OCI-LY1 (cell line): ENCODE data around the gene APPBP2.

Experiments
- H2AFZ ChIP-seq: fragments of 200-600 bp; sonication (generic), shearing (Covaris generic); 2 replicates; pipeline ENCODE4 v1.6.0; 2014; ENCODE audit warnings: antibody characterized with exemption, mild to moderate bottlenecking, low read length
- H3F3A ChIP-seq: fragments of 200-600 bp; sonication (generic), shearing (Covaris generic); 2 replicates; pipeline ENCODE4 v1.6.0; 2014; ENCODE audit warnings: mild to moderate bottlenecking, antibody characterized with exemption, low read length, moderate library complexity; ENCODE audit not compliant: insufficient read depth
- H3K27ac ChIP-seq: fragments of 200-600 bp; sonication (generic); 2 replicates; pipeline ENCODE4 v1.5.1; 2014; ENCODE audit warnings: low read length, mixed run types, mild to moderate bottlenecking, low read depth; ENCODE audit not compliant: poor library complexity, severe bottlenecking
- H3K27me3 ChIP-seq: fragments of 200-600 bp; sonication (generic); 2 replicates; pipeline ENCODE4 v1.6.0; 2014; ENCODE audit warnings: antibody characterized with exemption, mild to moderate bottlenecking, low read length, moderate library complexity; ENCODE audit not compliant: insufficient read depth
- H3K36me3 ChIP-seq: fragments of 200-600 bp; sonication (generic); 2 replicates; pipeline ENCODE4 v1.6.1; 2014; ENCODE audit warnings: mild to moderate bottlenecking, antibody characterized with exemption, low read length, moderate library complexity, mixed read lengths; ENCODE audit not compliant: insufficient read depth
- H3K4me1 ChIP-seq: fragments of 200-600 bp; sonication (generic); 2 replicates; pipeline ENCODE4 v1.5.1; 2014; ENCODE audit warnings: mild to moderate bottlenecking, low read length, moderate library complexity; ENCODE audit not compliant: insufficient read depth, severe bottlenecking
- H3K4me2 ChIP-seq: fragments of 200-600 bp; sonication (generic), shearing (Covaris generic); 2 replicates; pipeline ENCODE4 v1.6.1; 2014; ENCODE audit warnings: low read length
- H3K4me3 ChIP-seq: fragments of 200-600 bp; sonication (generic); 2 replicates; pipeline ENCODE4 v1.5.1; 2014; ENCODE audit warnings: low read length, low read depth, mild to moderate bottlenecking, mixed read lengths; ENCODE audit not compliant: poor library complexity, severe bottlenecking
- H3K79me2 ChIP-seq: fragments of 200-600 bp; shearing (Covaris generic); 2 replicates; pipeline ENCODE4 v1.6.1; 2016; ENCODE audit warnings: mixed run types, low read length, mixed read lengths; ENCODE audit not compliant: insufficient read depth
- H3K9ac ChIP-seq: fragments of 200-600 bp; sonication (generic), shearing (Covaris generic); 2 replicates; pipeline ENCODE4 v1.6.1; 2014; ENCODE audit warnings: mild to moderate bottlenecking, low read length, mixed read lengths
- H3K9me2 ChIP-seq: fragments of 200-600 bp; sonication (generic), shearing (Covaris generic); 2 replicates; pipeline ENCODE4 v1.6.1; 2014; ENCODE audit warnings: low read depth, mild to moderate bottlenecking, low read length, mixed read lengths
- H3K9me3 ChIP-seq: fragments of 200-600 bp; shearing (Covaris generic); 2 replicates; pipeline ENCODE4 v1.6.1; 2014; ENCODE audit warnings: low read length, mixed read lengths
- H4K20me1 ChIP-seq: fragments of 200-600 bp; sonication (generic), shearing (Covaris generic); 2 replicates; pipeline ENCODE4 v1.6.0; 2016; ENCODE audit warnings: mild to moderate bottlenecking, low read length; ENCODE audit not compliant: insufficient read depth
- EZH2 ChIP-seq: fragments of 200-600 bp; sonication (generic), shearing (Covaris generic); IDR thresholded peaks from 2 replicates; pipeline ENCODE4 v1.8.0; 2017; ENCODE audit warnings: borderline replicate concordance, mixed run types, mild to moderate bottlenecking, antibody characterized with exemption, low read length, moderate library complexity, mixed read lengths
- TF ChIP-seq, protein P1 (sequence below): fragments of 200-600 bp; sonication (generic), shearing (Covaris generic); IDR thresholded peaks from 2 replicates; pipeline ENCODE4 v1.5.1; 2017; ENCODE audit warnings: mild to moderate bottlenecking, antibody characterized with exemption, low read length, moderate library complexity, mixed read lengths

The APPBP2 gene

DNA sequence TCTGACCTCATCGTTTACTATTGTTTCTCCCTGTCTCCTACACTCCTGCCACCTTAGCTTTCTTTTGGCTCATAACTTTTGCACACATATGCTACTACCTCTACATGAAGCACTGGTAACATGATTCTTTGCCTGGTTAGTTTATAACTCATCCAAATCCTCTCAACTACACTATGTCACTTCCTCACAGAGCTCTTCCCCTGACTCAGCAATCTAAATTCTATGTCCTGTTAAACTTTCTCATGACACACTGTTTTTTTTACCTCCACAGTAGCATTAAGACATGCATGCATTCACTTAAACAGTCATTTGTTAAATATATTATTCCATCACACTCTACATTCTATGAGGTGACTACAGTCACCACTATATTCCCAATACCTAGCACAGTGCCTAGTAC, 19.7 kb downstream of the APPBP2 start:
- no peak overlapping the region for H3K4me3 ChIP-seq
- no peak for TF ChIP-seq EZH2
- TF ChIP-seq, protein P1, sequence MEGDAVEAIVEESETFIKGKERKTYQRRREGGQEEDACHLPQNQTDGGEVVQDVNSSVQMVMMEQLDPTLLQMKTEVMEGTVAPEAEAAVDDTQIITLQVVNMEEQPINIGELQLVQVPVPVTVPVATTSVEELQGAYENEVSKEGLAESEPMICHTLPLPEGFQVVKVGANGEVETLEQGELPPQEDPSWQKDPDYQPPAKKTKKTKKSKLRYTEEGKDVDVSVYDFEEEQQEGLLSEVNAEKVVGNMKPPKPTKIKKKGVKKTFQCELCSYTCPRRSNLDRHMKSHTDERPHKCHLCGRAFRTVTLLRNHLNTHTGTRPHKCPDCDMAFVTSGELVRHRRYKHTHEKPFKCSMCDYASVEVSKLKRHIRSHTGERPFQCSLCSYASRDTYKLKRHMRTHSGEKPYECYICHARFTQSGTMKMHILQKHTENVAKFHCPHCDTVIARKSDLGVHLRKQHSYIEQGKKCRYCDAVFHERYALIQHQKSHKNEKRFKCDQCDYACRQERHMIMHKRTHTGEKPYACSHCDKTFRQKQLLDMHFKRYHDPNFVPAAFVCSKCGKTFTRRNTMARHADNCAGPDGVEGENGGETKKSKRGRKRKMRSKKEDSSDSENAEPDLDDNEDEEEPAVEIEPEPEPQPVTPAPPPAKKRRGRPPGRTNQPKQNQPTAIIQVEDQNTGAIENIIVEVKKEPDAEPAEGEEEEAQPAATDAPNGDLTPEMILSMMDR = no peak
- peaks cover 8% of the 10 kb centered on the region for H3K4me1 ChIP-seq
- no peaks in the 10 kb centered on the region for H3F3A ChIP-seq
- peaks cover 15% of the 10 kb centered on the region; the same call in 1 of the 2 replicates for H3K79me2 ChIP-seq
- no peaks in the 10 kb centered on the region for H3K9me3 ChIP-seq
- H3K27ac ChIP-seq = no peak overlapping the region
- H3K27me3 ChIP-seq = no peaks in the 10 kb centered on the region
- H2AFZ ChIP-seq = no peak overlapping the region
- H3K9ac ChIP-seq = no peak overlapping the region
- H4K20me1 ChIP-seq = no peaks in the 10 kb centered on the region
- peaks cover 6% of the 10 kb centered on the region; the same call in 1 of the 2 replicates for H3K36me3 ChIP-seq
- no peak overlapping the region for H3K4me2 ChIP-seq
- H3K9me2 ChIP-seq = no peaks in the 10 kb centered on the region

- Histone ChIP-seq H3K4me1 (no peaks in the 10 kb centered on the region), H3K9me2 (no peaks in the 10 kb centered on the region), H3K9me3 (no peaks in the 10 kb centered on the region), H3F3A (no peaks in the 10 kb centered on the region), H4K20me1 (no peaks in the 10 kb centered on the region), H3K4me2 (no peak overlapping the region), H2AFZ (no peak overlapping the region), H3K9ac (no peak overlapping the region), H3K79me2 (peaks cover 15% of the 10 kb centered on the region; the same call in 1 of the 2 replicates), H3K36me3 (peaks cover 24% of the 10 kb centered on the region), H3K4me3 (no peak overlapping the region), H3K27me3 (no peaks in the 10 kb centered on the region), H3K27ac (no peak overlapping the region)
- TF ChIP-seq, protein P1 = no peak
- no peak for TF ChIP-seq EZH2
These were observed 23.9 kb downstream of the APPBP2 start for GRCh38 chr17:60502145-60502544.

GRCh38 chr17:60501589-60501988, 24.5 kb downstream of the APPBP2 start:
- H2AFZ ChIP-seq = no peak overlapping the region
- no peak overlapping the region for H3K27ac ChIP-seq
- peaks cover 12% of the 10 kb centered on the region; the same call in 1 of the 2 replicates for H3K79me2 ChIP-seq
- no peaks in the 10 kb centered on the region for H3F3A ChIP-seq
- H3K9me3 ChIP-seq = no peaks in the 10 kb centered on the region
- H3K4me2 ChIP-seq = no peak overlapping the region
- no peak overlapping the region for H3K9ac ChIP-seq
- H3K27me3 ChIP-seq = no peaks in the 10 kb centered on the region
- H3K9me2 ChIP-seq = no peaks in the 10 kb centered on the region
- H3K4me3 ChIP-seq = no peak overlapping the region
- H4K20me1 ChIP-seq = no peaks in the 10 kb centered on the region
- H3K36me3 ChIP-seq = peaks cover 30% of the 10 kb centered on the region
- H3K4me1 ChIP-seq = no peaks in the 10 kb centered on the region
- TF ChIP-seq, protein P1 = no peak
- no peak for TF ChIP-seq EZH2
